HepG2 (cell line): Measurements from ENCODE around the gene NAPB. TPM values are rescaled to one million over a fixed set of nuclear protein-coding genes. Genes with fewer than 3 reads are reported as not detected.

Experiments
- E2F2 ChIP-seq: sonication (generic); formaldehyde crosslinking; IDR thresholded peaks from 2 replicates; pipeline ENCODE4 v1.4.0; 2020; ENCODE audit warnings: missing genetic modification reagents, borderline replicate concordance
- EP300 ChIP-seq, 3 experiments: sonication (generic) in 1 of 3; formaldehyde crosslinking in 1 of 3; IDR thresholded peaks; 2 replicates each; pipeline versions ENCODE4 v1.5.1 to v1.6.1; 2011 to 2020; ENCODE audit warnings: low read depth in 2 of 3, low read length in 2 of 3, borderline replicate concordance in 1 of 3, improper control_type of control experiment in 1 of 3, mild to moderate bottlenecking in 1 of 3, missing genetic modification reagents in 1 of 3, moderate library complexity in 1 of 3
- IKZF4 ChIP-seq: sonication (generic); formaldehyde crosslinking; IDR thresholded peaks from 2 replicates; pipeline ENCODE4 v1.5.1; 2020; ENCODE audit warnings: borderline replicate concordance, mild to moderate bottlenecking, low read depth, missing genetic modification reagents; ENCODE audit errors: not compliant biosample characterization
- PRPF4 ChIP-seq: fragments of 200-400 bp; formaldehyde crosslinking; IDR thresholded peaks from 2 replicates; pipeline ENCODE4 v1.6.1; 2016; ENCODE audit warnings: low read length, low read depth; ENCODE audit not compliant: poor library complexity, severe bottlenecking
- REXO4 ChIP-seq: sonication (generic); formaldehyde crosslinking; IDR thresholded peaks from 2 replicates; pipeline ENCODE4 v1.8.0; 2022; ENCODE audit warnings: missing genetic modification reagents, mild to moderate bottlenecking, borderline replicate concordance
- RFX1 ChIP-seq: fragments of 450-650 bp; IDR thresholded peaks from 2 replicates; pipeline ENCODE4 v1.6.1; 2017
- ZC3H13 ChIP-seq: sonication (generic); formaldehyde crosslinking; IDR thresholded peaks from 2 replicates; pipeline ENCODE4 v1.8.1; 2023; ENCODE audit warnings: mild to moderate bottlenecking, missing genetic modification reagents, moderate library complexity
- ZFP91 ChIP-seq: sonication (generic); formaldehyde crosslinking; IDR thresholded peaks from 2 replicates; pipeline ENCODE4 v1.9.0; 2022; ENCODE audit warnings: missing genetic modification reagents, mild to moderate bottlenecking, borderline replicate concordance
- ZMYM4 ChIP-seq: sonication (generic); formaldehyde crosslinking; IDR thresholded peaks from 2 replicates; pipeline ENCODE4 v1.8.1; 2023; ENCODE audit warnings: mild to moderate bottlenecking, missing genetic modification reagents
- ZNF136 ChIP-seq: sonication (generic); formaldehyde crosslinking; IDR thresholded peaks from 2 replicates; pipeline ENCODE4 v1.8.1; 2022; ENCODE audit warnings: low read depth, mild to moderate bottlenecking, moderate library complexity, missing genetic modification reagents
- ZNF18 ChIP-seq: sonication (generic); formaldehyde crosslinking; IDR thresholded peaks from 2 replicates; pipeline ENCODE4 v1.8.0; 2022; ENCODE audit warnings: mild to moderate bottlenecking, missing genetic modification reagents; ENCODE audit not compliant: insufficient replicate concordance
- ZNF24 ChIP-seq: fragments of 450-650 bp; IDR thresholded peaks from 2 replicates; pipeline ENCODE4 v1.6.1; 2017; ENCODE audit warnings: antibody characterized with exemption, mild to moderate bottlenecking
- ZNF556 ChIP-seq: sonication (generic); formaldehyde crosslinking; IDR thresholded peaks from 2 replicates; pipeline ENCODE4 v1.4.0; 2020; ENCODE audit warnings: mild to moderate bottlenecking, missing genetic modification reagents, borderline replicate concordance
- ZNF570 ChIP-seq: sonication (generic); formaldehyde crosslinking; IDR thresholded peaks from 2 replicates; pipeline ENCODE4 v1.4.0; 2020; ENCODE audit warnings: mild to moderate bottlenecking, missing genetic modification reagents, borderline replicate concordance
- ZNF703 ChIP-seq: sonication (generic); formaldehyde crosslinking; IDR thresholded peaks from 2 replicates; pipeline ENCODE4 v1.5.1; 2020; ENCODE audit warnings: missing genetic modification reagents, mild to moderate bottlenecking, moderate library complexity, borderline replicate concordance
- ZNF746 ChIP-seq: sonication (generic); formaldehyde crosslinking; IDR thresholded peaks from 2 replicates; pipeline ENCODE4 v1.8.0; 2022; ENCODE audit warnings: mild to moderate bottlenecking, missing genetic modification reagents
- polyA plus RNA-seq, 8 experiments: library from polyadenylated mRNA; depleted of rRNA in 3 of 8; stranded (reverse) in 7 of 8; unstranded in 1 of 8; fragments of >200 nt; fragmentation: Illumina TruSeq in 4 of 8; extraction: Trizol in 4 of 8; gene quantifications; 2 replicates each; pipeline versions ENCODE4 v1.2.1 to v1.2.3, GENCODE V29; 2011 to 2016; ENCODE audit warnings: low read depth in 4 of 8, missing spikeins in 1 of 8, mixed read lengths in 1 of 8; ENCODE audit not compliant: insufficient read depth in 1 of 8
- total RNA-seq, 5 experiments: library from RNA; depleted of rRNA; stranded (reverse); fragments of >200 nt; fragmentation: Illumina TruSeq; extraction: Trizol; gene quantifications; 2 replicates each; pipeline ENCODE4 v1.2.3, GENCODE V29; 2016; ENCODE audit warnings: low read depth in 1 of 5
- TF ChIP-seq, protein P1 (sequence below): sonication (generic); formaldehyde crosslinking; IDR thresholded peaks from 2 replicates; pipeline ENCODE4 v1.4.0; 2020; ENCODE audit warnings: missing genetic modification reagents
- TF ChIP-seq, protein P2 (sequence below): sonication (generic); formaldehyde crosslinking; IDR thresholded peaks from 2 replicates; pipeline ENCODE4 v1.5.1; 2020; ENCODE audit warnings: mild to moderate bottlenecking, missing genetic modification reagents, moderate library complexity

Gene NAPB
- total and polyA plus RNA-seq, 2 of the 13 experiments (the other 11 are each of a cell fraction or from before 2014, with no cell fraction given): 15.2 to 16.1 TPM

DNA sequence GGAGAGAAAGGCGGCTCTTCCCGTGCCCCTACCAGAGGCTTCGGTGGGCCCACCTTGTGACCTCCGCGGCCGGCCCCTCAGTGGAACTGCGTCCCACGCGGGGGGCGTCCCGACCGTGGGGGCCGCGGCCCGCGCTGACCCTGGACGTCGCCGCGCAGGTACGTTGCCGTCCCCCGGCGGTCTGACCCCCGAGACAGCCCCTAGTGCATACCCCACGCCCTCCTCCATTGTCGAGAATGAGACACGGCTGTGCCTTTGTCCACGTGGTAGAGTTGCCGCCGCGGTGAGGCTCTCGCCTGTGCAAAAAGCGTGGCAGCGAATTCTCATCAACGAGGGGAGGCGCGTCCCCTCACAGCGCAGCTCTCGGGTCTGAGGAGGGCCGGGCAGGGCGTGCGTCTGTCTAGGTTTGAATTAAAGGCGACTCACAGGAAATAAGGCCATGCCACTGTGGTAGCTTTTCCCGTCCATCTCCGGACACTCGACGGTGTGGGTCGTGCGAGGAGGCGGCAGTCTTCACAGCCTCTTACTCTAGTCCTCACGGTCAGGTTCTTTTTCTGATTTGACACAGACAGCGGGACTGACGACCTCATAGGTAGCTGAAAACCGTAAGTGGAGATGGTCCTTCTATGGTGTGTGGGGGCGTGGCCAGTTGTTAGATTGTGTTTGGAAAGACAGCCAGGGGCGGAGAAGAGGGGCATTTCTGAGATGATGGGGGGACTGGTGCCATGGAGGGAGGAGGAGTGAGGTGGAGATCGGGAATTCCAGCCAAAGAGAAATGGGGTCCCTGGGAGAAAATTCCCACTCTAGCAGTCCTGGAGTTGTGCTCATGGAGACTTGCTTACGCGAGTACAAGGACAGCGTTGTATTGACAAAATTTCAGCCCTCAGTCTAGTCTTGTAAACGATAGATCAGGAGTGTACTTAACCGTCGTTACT lies 70.1 kb downstream of the NAPB start (continued):
- no peak for TF ChIP-seq PRPF4
- no peak for TF ChIP-seq ZNF746 (CRISPR knock-in tag)
- TF ChIP-seq, protein P1, sequence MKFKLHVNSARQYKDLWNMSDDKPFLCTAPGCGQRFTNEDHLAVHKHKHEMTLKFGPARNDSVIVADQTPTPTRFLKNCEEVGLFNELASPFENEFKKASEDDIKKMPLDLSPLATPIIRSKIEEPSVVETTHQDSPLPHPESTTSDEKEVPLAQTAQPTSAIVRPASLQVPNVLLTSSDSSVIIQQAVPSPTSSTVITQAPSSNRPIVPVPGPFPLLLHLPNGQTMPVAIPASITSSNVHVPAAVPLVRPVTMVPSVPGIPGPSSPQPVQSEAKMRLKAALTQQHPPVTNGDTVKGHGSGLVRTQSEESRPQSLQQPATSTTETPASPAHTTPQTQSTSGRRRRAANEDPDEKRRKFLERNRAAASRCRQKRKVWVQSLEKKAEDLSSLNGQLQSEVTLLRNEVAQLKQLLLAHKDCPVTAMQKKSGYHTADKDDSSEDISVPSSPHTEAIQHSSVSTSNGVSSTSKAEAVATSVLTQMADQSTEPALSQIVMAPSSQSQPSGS (CRISPR knock-in tag): no peak
- TF ChIP-seq ZNF24: no peak
- TF ChIP-seq IKZF4: peak; percentile 63
- no peak; the same call in 1 of the 2 replicates for TF ChIP-seq ZNF570
- TF ChIP-seq ZNF556 (CRISPR knock-in tag): no peak; the same call in none of the 2 replicates
- TF ChIP-seq RFX1: no peak
- TF ChIP-seq, protein P2, sequence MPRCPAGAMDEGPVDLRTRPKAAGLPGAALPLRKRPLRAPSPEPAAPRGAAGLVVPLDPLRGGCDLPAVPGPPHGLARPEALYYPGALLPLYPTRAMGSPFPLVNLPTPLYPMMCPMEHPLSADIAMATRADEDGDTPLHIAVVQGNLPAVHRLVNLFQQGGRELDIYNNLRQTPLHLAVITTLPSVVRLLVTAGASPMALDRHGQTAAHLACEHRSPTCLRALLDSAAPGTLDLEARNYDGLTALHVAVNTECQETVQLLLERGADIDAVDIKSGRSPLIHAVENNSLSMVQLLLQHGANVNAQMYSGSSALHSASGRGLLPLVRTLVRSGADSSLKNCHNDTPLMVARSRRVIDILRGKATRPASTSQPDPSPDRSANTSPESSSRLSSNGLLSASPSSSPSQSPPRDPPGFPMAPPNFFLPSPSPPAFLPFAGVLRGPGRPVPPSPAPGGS (CRISPR knock-in tag): no peak; the same call in 1 of the 2 replicates
- TF ChIP-seq ZFP91: peak; percentile 90
- TF ChIP-seq ZNF703 (CRISPR knock-in tag): no peak
- TF ChIP-seq ZMYM4 (CRISPR knock-in tag): 0 out of 2 replicates have a peak, but pooled peaks have one; percentile 44
- peak; percentile 10 for TF ChIP-seq ZNF18 (CRISPR knock-in tag)
- TF ChIP-seq ZNF136 (CRISPR knock-in tag): no peak
- TF ChIP-seq ZC3H13 (CRISPR knock-in tag): peak; percentile 89
- TF ChIP-seq EP300 (IDR thresholded peaks at IDR 0.05; ENCODE audit: low read depth in 2 of 2, low read length in 2 of 2): no peak
- 0 out of 2 replicates have a peak, but pooled peaks have one; percentile 11 for TF ChIP-seq EP300 (CRISPR knock-in tag; IDR thresholded peaks at IDR 0.05; ENCODE audit: borderline replicate concordance)
- no peak for TF ChIP-seq E2F2
- no peak; the same call in 1 of the 2 replicates for TF ChIP-seq REXO4 (CRISPR knock-in tag)
